ENCODE data around the gene LINC00237. TPM values are rescaled to one million over a fixed set of nuclear protein-coding genes. Genes with fewer than 3 reads are reported as not detected.
A peak's percentile ranks its signal among the peaks of the same experiment; 100 is the strongest.

LINC00237 gene
- total and polyA plus RNA-seq, 2 donors from 2014 or later = not detected

GRCh38 chr20:21109144-21109543 lies 3.0 kb upstream of the LINC00237 start:
- Histone ChIP-seq H3K9me3 (ENCODE audit: control insufficient read depth in 2 of 3, insufficient read depth in 1 of 3, low read length in 3 of 3) (no peaks in the 10 kb centered on the region), H3K4me3 (ENCODE audit: low read length in 3 of 3) (no peak overlapping the region), H3K27ac (ENCODE audit: low read depth in 2 of 2, low read length in 2 of 2) (no peak overlapping the region), H3K36me3 (ENCODE audit: control insufficient read depth in 2 of 3, insufficient read depth in 3 of 3, low read length in 3 of 3) (no peaks in the 10 kb centered on the region), H3K9ac (ENCODE audit: low read length in 3 of 3) (no peak overlapping the region), H3K4me1 (ENCODE audit: control insufficient read depth in 2 of 3, insufficient read depth in 2 of 3, low read depth in 1 of 3, low read length in 3 of 3) (no peaks in the 10 kb centered on the region), H3K27me3 (ENCODE audit: control insufficient read depth, insufficient read depth, low read length) (peaks cover 33% of the 10 kb centered on the region)
- intact Hi-C loops (cut with DNase I) = no loop called here
- TF ChIP-seq, protein P1, sequence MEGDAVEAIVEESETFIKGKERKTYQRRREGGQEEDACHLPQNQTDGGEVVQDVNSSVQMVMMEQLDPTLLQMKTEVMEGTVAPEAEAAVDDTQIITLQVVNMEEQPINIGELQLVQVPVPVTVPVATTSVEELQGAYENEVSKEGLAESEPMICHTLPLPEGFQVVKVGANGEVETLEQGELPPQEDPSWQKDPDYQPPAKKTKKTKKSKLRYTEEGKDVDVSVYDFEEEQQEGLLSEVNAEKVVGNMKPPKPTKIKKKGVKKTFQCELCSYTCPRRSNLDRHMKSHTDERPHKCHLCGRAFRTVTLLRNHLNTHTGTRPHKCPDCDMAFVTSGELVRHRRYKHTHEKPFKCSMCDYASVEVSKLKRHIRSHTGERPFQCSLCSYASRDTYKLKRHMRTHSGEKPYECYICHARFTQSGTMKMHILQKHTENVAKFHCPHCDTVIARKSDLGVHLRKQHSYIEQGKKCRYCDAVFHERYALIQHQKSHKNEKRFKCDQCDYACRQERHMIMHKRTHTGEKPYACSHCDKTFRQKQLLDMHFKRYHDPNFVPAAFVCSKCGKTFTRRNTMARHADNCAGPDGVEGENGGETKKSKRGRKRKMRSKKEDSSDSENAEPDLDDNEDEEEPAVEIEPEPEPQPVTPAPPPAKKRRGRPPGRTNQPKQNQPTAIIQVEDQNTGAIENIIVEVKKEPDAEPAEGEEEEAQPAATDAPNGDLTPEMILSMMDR (IDR thresholded peaks at IDR 0.05; ENCODE audit: borderline replicate concordance, extremely low read depth, insufficient read depth) = no peak
- DNase-seq (no peak), FAIRE-seq (no peak)

DNA sequence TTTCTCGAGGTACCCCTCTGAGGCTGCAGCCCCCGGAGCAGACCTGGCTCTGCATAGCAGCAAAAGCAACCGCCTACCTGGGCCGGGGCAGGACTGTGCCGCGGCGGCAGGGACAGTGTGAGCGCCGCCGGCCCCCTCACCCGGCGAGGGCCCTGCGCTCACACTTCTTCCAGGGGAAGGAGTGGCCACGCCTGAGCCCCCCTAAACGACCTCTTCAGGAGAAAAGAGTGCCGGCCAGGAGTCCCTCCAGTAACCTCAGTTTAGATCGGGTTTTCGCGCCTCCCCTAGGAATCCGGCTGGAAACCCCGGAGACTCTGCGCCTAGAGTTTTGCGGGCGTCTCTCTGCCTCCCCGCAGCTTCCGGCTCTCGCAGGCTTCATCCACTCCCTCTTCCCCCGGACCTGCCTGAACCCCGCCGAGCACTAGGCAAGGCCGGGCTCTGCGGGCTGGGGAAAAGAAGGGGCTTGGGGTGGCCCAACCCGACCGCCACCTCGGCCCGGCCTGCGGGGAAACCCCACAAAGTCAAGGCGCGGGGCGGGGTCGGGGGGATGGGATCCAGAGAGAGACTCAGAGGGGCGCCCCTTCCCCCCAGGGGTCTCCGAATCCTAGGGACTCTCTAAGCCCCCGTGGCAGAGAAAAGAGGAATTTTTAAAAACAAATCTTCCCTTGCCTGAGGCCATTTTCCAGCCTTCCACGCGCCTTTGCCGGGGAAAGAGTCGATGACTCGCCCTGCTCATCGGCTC lies 558 bp downstream of the LINC00237 start:
- Histone ChIP-seq H3K4me3 (ENCODE audit: low read length in 3 of 3) (no peak overlapping the region), H3K27ac (ENCODE audit: low read depth in 2 of 2, low read length in 2 of 2) (no peak overlapping the region), H3K4me1 (ENCODE audit: control insufficient read depth in 2 of 3, insufficient read depth in 2 of 3, low read depth in 1 of 3, low read length in 3 of 3) (peaks cover 0 to 14% (median 0%) of the 10 kb centered on the region in 3 donors), H3K9ac (ENCODE audit: low read length in 3 of 3) (no peak overlapping the region), H3K36me3 (ENCODE audit: control insufficient read depth in 2 of 3, insufficient read depth in 3 of 3, low read length in 3 of 3) (no peaks in the 10 kb centered on the region), H3K27me3 (ENCODE audit: control insufficient read depth, insufficient read depth, low read length) (peaks cover 58% of the 10 kb centered on the region), H3K9me3 (ENCODE audit: control insufficient read depth in 2 of 3, insufficient read depth in 1 of 3, low read length in 3 of 3) (no peaks in the 10 kb centered on the region)
- FAIRE-seq = no peak
- DNase-seq = peak; percentile 38 to 69 (median 43)
- TF ChIP-seq, protein P1 (IDR thresholded peaks at IDR 0.05; ENCODE audit: borderline replicate concordance, extremely low read depth, insufficient read depth) = no peak
- intact Hi-C loops (cut with DNase I) = no loop called here

DNA sequence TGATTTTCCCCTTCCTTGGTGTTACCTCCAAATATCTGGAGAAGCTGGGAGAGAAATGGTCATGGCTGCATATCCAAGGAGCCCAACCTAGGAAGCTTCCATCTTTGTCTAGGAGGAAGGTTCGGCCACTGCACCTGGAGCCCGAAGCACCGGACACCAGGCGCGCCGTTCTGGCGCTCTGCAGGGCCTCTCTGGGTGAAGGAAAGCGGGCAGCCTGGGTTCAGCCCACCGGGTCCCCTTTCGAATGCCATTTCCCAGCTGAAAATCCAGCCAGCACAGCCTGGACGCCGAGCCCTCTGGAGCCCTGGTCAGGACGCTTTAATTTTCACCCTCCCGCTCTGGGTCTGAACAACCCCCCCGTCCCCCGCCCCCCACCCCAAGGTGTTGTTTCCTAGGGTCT lies 1.2 kb downstream of the LINC00237 start:
- FAIRE-seq = no peak
- no peak overlapping the region for H3K9ac ChIP-seq (ENCODE audit: low read length in 3 of 3)
- H3K4me3 ChIP-seq (ENCODE audit: low read length in 3 of 3) = no peak overlapping the region
- intact Hi-C loops (cut with DNase I) = no loop called here
- H3K9me3 ChIP-seq (ENCODE audit: control insufficient read depth in 2 of 3, insufficient read depth in 1 of 3, low read length in 3 of 3) = no peaks in the 10 kb centered on the region
- TF ChIP-seq, protein P1 (IDR thresholded peaks at IDR 0.05; ENCODE audit: borderline replicate concordance, extremely low read depth, insufficient read depth) = no peak
- no peak overlapping the region for H3K27ac ChIP-seq (ENCODE audit: low read depth in 2 of 2, low read length in 2 of 2)
- peaks cover 63% of the 10 kb centered on the region for H3K27me3 ChIP-seq (ENCODE audit: control insufficient read depth, insufficient read depth, low read length)
- H3K4me1 ChIP-seq (ENCODE audit: control insufficient read depth in 2 of 3, insufficient read depth in 2 of 3, low read depth in 1 of 3, low read length in 3 of 3) = peaks cover 0 to 14% (median 0%) of the 10 kb centered on the region in 3 donors
- DNase-seq = peak in 2 of 5 donors; percentile 2 to 12
- no peaks in the 10 kb centered on the region for H3K36me3 ChIP-seq (ENCODE audit: control insufficient read depth in 2 of 3, insufficient read depth in 3 of 3, low read length in 3 of 3)

GRCh38 chr20:21104466-21104761 lies 1.7 kb downstream of the LINC00237 start:
- Histone ChIP-seq H3K4me3 (ENCODE audit: low read length in 3 of 3) (no peak overlapping the region), H3K27me3 (ENCODE audit: control insufficient read depth, insufficient read depth, low read length) (peaks cover 66% of the 10 kb centered on the region), H3K27ac (ENCODE audit: low read depth in 2 of 2, low read length in 2 of 2) (no peak overlapping the region), H3K9me3 (ENCODE audit: control insufficient read depth in 2 of 3, insufficient read depth in 1 of 3, low read length in 3 of 3) (no peaks in the 10 kb centered on the region), H3K4me1 (ENCODE audit: control insufficient read depth in 2 of 3, insufficient read depth in 2 of 3, low read depth in 1 of 3, low read length in 3 of 3) (peaks cover 0 to 14% (median 0%) of the 10 kb centered on the region in 3 donors), H3K9ac (ENCODE audit: low read length in 3 of 3) (no peak overlapping the region), H3K36me3 (ENCODE audit: control insufficient read depth in 2 of 3, insufficient read depth in 3 of 3, low read length in 3 of 3) (no peaks in the 10 kb centered on the region)
- TF ChIP-seq, protein P1 (IDR thresholded peaks at IDR 0.05; ENCODE audit: borderline replicate concordance, extremely low read depth, insufficient read depth) = no peak
- DNase-seq = no peak
- no peak for FAIRE-seq
- intact Hi-C loops (cut with DNase I) = no loop called here

All from kidney (tissue), 14 donors.